ENCODE results near the gene ZNF43. TPM values are rescaled to one million over a fixed set of nuclear protein-coding genes. Genes with fewer than 3 reads are reported as not detected.

The ZNF43 gene
- total and polyA plus RNA-seq, 2 of the 13 experiments (the other 11 are each of a cell fraction or from before 2014, with no cell fraction given) = 2.9 to 8.5 TPM

GRCh38 chr19:21824679-21825078, 11.3 kb downstream of the ZNF43 start:
- POLR2A ChIA-PET = no interaction called here
- no TSS peak for BruUV-seq (replicated peaks)
- CTCF ChIA-PET (ENCODE audit: low intra/inter-chr PET ratio, low total read pairs) = no interaction called here
- no peak overlapping the region for H3K4me3 ChIP-seq (replicated peaks in 1 of 3; ENCODE audit: insufficient read depth in 1 of 3, low read depth in 2 of 3, low read length in 3 of 3)
- H3K9ac ChIP-seq (ENCODE audit: insufficient read depth, low read depth, low read length) = no peak overlapping the region
- no peak overlapping the region for H3K4me2 ChIP-seq (ENCODE audit: low read depth, low read length)
- in situ Hi-C loops (cut with HindIII; ENCODE audit: extremely low pct_ligation_motif_present, low pct_unique_long_range_greater_than_20kb) (no loop called here), intact Hi-C loops (cut with micrococcal nuclease; ENCODE audit: unreplicated experiment) (no loop called here)
- no peak; the same call in 2 of the 3 replicates for ATAC-seq
- H2AFZ ChIP-seq (ENCODE audit: low read length) = no peak overlapping the region
- 31% methylated on average over 1 of the region's 1 CpG for WGBS (ENCODE audit: low lambda C conversion rate)
- DNase-seq (ENCODE audit: low spot score) = no peak
- H3K36me3 ChIP-seq (replicated peaks in 1 of 2; ENCODE audit: control insufficient read depth in 1 of 2, insufficient read depth in 2 of 2, low read length in 2 of 2) = no peaks in the 10 kb centered on the region
- no peaks in the 10 kb centered on the region for H4K20me1 ChIP-seq (ENCODE audit: insufficient read depth, low read length)
- no peaks in the 10 kb centered on the region for H3K79me2 ChIP-seq (ENCODE audit: insufficient read depth, low read length)
- peaks cover 42% of the 10 kb centered on the region for H3K9me3 ChIP-seq (ENCODE audit: low read length)
- no peaks in the 10 kb centered on the region for H3K27me3 ChIP-seq (ENCODE audit: control insufficient read depth in 1 of 2, insufficient read depth in 2 of 2, low read length in 2 of 2)
- H3K27ac ChIP-seq (ENCODE audit: extremely low read length, insufficient read depth, low read length) = no peak overlapping the region
- no peak for FAIRE-seq
- no peaks in the 10 kb centered on the region for H3K4me1 ChIP-seq (ENCODE audit: insufficient read depth, low read length)
- TF ChIP-seq HES4 (CRISPR knock-in tag; IDR thresholded peaks at IDR 0.05; ENCODE audit: borderline replicate concordance) (no peak), ARID3A (IDR thresholded peaks at IDR 0.05; ENCODE audit: low read depth, low read length) (no peak), GTF3A (CRISPR knock-in tag; conservative IDR thresholded peaks at IDR 0.05) (no peak), ZSCAN5A (CRISPR knock-in tag; IDR thresholded peaks at IDR 0.05; ENCODE audit: borderline replicate concordance) (no peak), RBAK (CRISPR knock-in tag; IDR thresholded peaks at IDR 0.05) (no peak), FOSL1 (CRISPR knock-in tag; IDR thresholded peaks at IDR 0.05; ENCODE audit: borderline replicate concordance) (no peak), BCLAF1 (IDR thresholded peaks at IDR 0.05) (no peak), SNAPC5 (CRISPR knock-in tag; IDR thresholded peaks at IDR 0.05; ENCODE audit: borderline replicate concordance) (no peak), ZNF121 (CRISPR knock-in tag; IDR thresholded peaks at IDR 0.05) (no peak), YEATS2 (CRISPR knock-in tag; IDR thresholded peaks at IDR 0.05; ENCODE audit: borderline replicate concordance) (no peak), CEBPZ (IDR thresholded peaks at IDR 0.05; ENCODE audit: low read length) (no peak), IKZF1 (IDR thresholded peaks at IDR 0.05) (no peak), CSRNP2 (CRISPR knock-in tag; conservative IDR thresholded peaks at IDR 0.05; ENCODE audit: low read depth) (no peak), SMARCE1 (IDR thresholded peaks at IDR 0.05; ENCODE audit: borderline replicate concordance) (no peak)
